Measurements from ENCODE around the gene THSD1. TPM values are rescaled to one million over a fixed set of nuclear protein-coding genes. Genes with fewer than 3 reads are reported as not detected.

Gene THSD1
- total RNA-seq, 1 donor from 2014 or later, result 6.7 TPM

DNA sequence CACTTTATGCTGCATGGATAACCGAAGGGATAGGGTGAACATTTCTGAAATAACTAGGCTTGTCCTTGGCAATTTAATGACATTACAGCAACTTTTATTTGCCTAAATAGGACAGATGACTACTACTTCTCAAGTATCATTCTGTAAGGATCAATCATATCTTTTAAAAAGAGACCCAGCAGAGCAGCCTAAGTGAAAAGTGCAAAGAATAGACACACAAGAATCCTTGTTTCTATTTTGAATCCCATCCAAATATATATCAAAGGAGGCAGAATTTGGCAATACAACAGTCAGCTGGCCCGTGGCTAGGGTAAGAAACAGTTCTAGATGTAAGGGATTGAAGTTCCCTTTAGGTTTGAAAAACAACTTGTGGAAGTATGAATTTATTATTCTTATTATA lies 6.9 kb downstream of the THSD1 start:
- DNase-seq (ENCODE audit: low spot score), result no peak
- TF ChIP-seq, protein P1, sequence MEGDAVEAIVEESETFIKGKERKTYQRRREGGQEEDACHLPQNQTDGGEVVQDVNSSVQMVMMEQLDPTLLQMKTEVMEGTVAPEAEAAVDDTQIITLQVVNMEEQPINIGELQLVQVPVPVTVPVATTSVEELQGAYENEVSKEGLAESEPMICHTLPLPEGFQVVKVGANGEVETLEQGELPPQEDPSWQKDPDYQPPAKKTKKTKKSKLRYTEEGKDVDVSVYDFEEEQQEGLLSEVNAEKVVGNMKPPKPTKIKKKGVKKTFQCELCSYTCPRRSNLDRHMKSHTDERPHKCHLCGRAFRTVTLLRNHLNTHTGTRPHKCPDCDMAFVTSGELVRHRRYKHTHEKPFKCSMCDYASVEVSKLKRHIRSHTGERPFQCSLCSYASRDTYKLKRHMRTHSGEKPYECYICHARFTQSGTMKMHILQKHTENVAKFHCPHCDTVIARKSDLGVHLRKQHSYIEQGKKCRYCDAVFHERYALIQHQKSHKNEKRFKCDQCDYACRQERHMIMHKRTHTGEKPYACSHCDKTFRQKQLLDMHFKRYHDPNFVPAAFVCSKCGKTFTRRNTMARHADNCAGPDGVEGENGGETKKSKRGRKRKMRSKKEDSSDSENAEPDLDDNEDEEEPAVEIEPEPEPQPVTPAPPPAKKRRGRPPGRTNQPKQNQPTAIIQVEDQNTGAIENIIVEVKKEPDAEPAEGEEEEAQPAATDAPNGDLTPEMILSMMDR (IDR thresholded peaks at IDR 0.05), result no peak
- H3K27me3 Mint-ChIP-seq (ENCODE audit: low read depth), result no peaks in the 10 kb centered on the region
- no peak overlapping the region for H3K4me3 Mint-ChIP-seq (ENCODE audit: unreplicated experiment)
- peaks cover 10% of the 10 kb centered on the region for H3K36me3 Mint-ChIP-seq (ENCODE audit: low read depth)
- peaks cover under 1% of the 10 kb centered on the region for H3K4me1 Mint-ChIP-seq (ENCODE audit: low read depth)
- no peak overlapping the region for H3K27ac Mint-ChIP-seq (ENCODE audit: unreplicated experiment)
- H3K9me3 Mint-ChIP-seq (ENCODE audit: low read depth), result no peaks in the 10 kb centered on the region

DNA sequence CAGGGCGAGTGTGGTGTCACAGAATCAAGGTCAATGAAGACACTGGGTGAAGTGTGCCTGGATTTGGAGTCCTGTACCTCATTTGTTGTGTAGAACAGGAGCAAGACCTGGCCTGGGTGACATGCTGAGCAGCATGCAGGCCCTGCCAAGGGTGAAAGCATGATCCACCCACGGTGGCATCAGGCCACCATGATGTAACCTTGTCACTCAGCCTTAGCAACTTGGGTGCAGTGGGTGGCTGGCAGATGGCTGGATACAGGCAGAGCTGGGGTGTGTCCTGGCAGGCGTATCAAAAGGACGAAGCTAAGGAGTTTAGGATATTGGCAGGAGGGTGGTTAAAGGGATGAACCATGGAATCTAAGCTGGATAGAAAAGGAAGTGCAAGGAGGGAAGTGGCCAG lies 10.3 kb downstream of the THSD1 start:
- H3K36me3 Mint-ChIP-seq (ENCODE audit: low read depth), result peaks cover 12% of the 10 kb centered on the region
- no peak overlapping the region for H3K27ac Mint-ChIP-seq (ENCODE audit: unreplicated experiment)
- DNase-seq (ENCODE audit: low spot score), result no peak
- no peaks in the 10 kb centered on the region for H3K9me3 Mint-ChIP-seq (ENCODE audit: low read depth)
- H3K27me3 Mint-ChIP-seq (ENCODE audit: low read depth), result no peaks in the 10 kb centered on the region
- TF ChIP-seq, protein P1 (IDR thresholded peaks at IDR 0.05), result no peak
- no peaks in the 10 kb centered on the region for H3K4me1 Mint-ChIP-seq (ENCODE audit: low read depth)
- no peak overlapping the region for H3K4me3 Mint-ChIP-seq (ENCODE audit: unreplicated experiment)

DNA sequence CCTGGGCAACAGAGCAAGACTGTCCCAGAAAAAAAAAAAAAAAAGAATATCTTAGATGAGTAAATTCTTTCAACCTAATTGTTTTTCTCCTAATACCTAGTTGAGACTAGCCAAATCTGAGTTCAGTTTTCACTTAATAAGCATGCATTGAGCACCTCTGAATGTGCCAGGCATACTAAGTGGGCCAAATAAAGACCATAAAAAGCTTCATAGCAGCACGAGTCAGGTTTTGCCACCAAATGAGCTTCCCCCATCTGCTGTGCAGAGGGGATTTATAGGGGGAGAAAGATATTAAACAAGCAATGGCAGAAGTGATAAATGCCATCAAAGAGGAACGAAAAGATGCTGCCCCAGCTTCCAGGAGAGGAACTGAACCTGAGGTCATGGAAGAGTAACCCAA lies 11.4 kb downstream of the THSD1 start:
- Mint-ChIP-seq H3K4me1 (ENCODE audit: low read depth) (no peaks in the 10 kb centered on the region), H3K36me3 (ENCODE audit: low read depth) (peaks cover 12% of the 10 kb centered on the region), H3K27ac (ENCODE audit: unreplicated experiment) (no peak overlapping the region), H3K27me3 (ENCODE audit: low read depth) (no peaks in the 10 kb centered on the region), H3K9me3 (ENCODE audit: low read depth) (no peaks in the 10 kb centered on the region), H3K4me3 (ENCODE audit: unreplicated experiment) (no peak overlapping the region)
- no peak for DNase-seq (ENCODE audit: low spot score)
- TF ChIP-seq, protein P1 (IDR thresholded peaks at IDR 0.05), result no peak

DNA sequence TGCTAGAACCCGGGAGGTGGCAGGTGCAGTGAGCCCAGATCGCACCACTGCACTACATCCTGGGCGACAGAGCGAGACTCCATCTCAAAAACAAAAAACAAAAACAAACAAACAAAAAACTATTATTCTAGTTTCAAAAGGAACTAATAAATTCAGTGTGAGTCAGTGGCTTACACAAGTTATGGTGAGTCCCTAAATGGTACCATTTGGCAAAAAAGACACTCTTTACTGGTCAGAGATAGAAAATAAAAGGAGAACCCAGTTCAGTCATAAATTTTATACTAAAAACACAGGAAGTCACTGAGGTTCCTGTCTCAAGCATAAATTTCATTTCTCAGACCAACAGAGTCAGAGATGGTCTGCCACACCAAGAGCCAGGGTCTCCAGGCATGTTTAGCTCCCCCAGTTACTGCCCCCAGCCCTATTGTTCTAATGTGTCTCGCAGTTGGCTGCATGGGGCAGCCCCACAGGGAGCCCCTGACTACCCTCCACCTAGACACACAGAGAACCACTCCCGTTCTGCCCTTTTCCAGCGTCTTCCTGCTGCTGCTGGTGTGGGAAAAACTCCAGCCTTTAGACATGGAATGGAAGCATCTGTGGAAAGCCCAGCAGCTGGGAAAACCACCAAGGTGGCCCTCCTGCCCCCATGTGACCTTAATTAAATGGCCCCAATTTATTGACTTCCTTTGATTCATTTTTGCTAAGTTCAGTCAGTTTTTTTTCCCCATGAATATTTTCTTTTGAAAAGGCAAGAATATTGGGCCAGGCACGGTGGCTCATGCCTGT lies 12.2 kb downstream of the THSD1 start:
- H3K4me1 Mint-ChIP-seq (ENCODE audit: low read depth), result no peaks in the 10 kb centered on the region
- H3K9me3 Mint-ChIP-seq (ENCODE audit: low read depth), result no peaks in the 10 kb centered on the region
- TF ChIP-seq, protein P1 (IDR thresholded peaks at IDR 0.05), result no peak
- no peaks in the 10 kb centered on the region for H3K27me3 Mint-ChIP-seq (ENCODE audit: low read depth)
- peaks cover 12% of the 10 kb centered on the region for H3K36me3 Mint-ChIP-seq (ENCODE audit: low read depth)
- H3K27ac Mint-ChIP-seq (ENCODE audit: unreplicated experiment), result no peak overlapping the region
- DNase-seq (ENCODE audit: low spot score), result no peak
- no peak overlapping the region for H3K4me3 Mint-ChIP-seq (ENCODE audit: unreplicated experiment)

DNA sequence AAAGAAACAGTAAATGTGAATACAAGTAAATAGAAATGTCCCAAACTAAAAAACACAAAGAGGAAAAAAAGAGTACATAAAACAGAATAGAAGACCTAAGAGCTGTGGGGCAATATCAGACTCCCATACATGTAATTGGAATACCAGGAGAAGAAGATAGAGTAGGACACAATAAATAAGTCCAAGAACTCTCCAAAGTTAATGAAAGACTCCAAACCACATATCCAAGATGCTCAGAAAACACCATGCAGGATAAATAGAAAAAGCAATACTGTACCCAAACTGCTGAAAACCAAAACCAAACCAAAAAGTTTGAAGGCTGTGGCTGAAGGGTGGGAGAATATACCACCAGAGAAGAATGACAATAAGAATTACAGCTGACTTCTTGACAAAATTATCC lies 18.3 kb downstream of the THSD1 start:
- H3K9me3 Mint-ChIP-seq (ENCODE audit: low read depth), result peaks cover 7% of the 10 kb centered on the region
- H3K4me3 Mint-ChIP-seq (ENCODE audit: unreplicated experiment), result no peak overlapping the region
- H3K4me1 Mint-ChIP-seq (ENCODE audit: low read depth), result no peaks in the 10 kb centered on the region
- TF ChIP-seq, protein P1 (IDR thresholded peaks at IDR 0.05), result no peak
- no peaks in the 10 kb centered on the region for H3K27me3 Mint-ChIP-seq (ENCODE audit: low read depth)
- peaks cover 5% of the 10 kb centered on the region for H3K36me3 Mint-ChIP-seq (ENCODE audit: low read depth)
- no peak overlapping the region for H3K27ac Mint-ChIP-seq (ENCODE audit: unreplicated experiment)
- DNase-seq (ENCODE audit: low spot score), result no peak

Data from chondrocyte (in vitro differentiated cells).